GM23248 (cell line): ENCODE data around the gene MYO5B.

ENCODE experiments used
- EZH2 ChIP-seq: fragments of 200-600 bp; sonication (generic); IDR thresholded peaks from 2 replicates; pipeline ENCODE4 v1.6.1; 2018; ENCODE audit warnings: antibody characterized with exemption, mild to moderate bottlenecking; ENCODE audit not compliant: insufficient read depth, poor library complexity, severe bottlenecking
- EZH2phosphoT487 ChIP-seq: fragments of 200-600 bp; sonication (generic); IDR thresholded peaks from 2 replicates; pipeline ENCODE4 v1.6.1; 2018; ENCODE audit warnings: antibody characterized with exemption, moderate library complexity, mild to moderate bottlenecking, low read depth; ENCODE audit not compliant: insufficient read depth

DNA sequence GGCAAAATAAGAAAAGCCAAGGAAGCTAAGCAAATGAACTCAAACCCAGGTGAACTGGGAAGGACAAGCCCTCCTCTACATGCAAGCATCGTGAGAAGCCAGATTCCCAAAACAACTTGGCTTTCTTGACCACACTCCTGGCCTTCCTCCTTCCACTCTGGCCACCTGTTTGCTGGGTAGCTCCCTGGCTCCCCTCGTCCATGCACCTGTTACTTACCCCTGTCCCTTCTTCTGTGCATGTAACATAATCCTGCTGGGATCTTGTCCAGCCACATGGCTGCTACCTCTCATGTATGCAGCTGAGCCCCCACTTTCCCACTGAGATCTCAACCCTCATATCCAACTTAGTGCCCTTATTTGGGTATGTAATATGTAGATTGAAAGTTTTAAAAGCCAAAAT is 121.6 kb downstream of the MYO5B start:
- TF ChIP-seq EZH2, result no peak
- no peak for TF ChIP-seq EZH2phosphoT487
